ENCODE results near the gene FAM111A. TPM values are rescaled to one million over a fixed set of nuclear protein-coding genes. Genes with fewer than 3 reads are reported as not detected.

FAM111A gene
- total and polyA plus RNA-seq, 9 of the 15 experiments (the other 6 are each of a cell fraction or from before 2014, with no cell fraction given): 14.8 to 30.6 (median 20.1) TPM

DNA sequence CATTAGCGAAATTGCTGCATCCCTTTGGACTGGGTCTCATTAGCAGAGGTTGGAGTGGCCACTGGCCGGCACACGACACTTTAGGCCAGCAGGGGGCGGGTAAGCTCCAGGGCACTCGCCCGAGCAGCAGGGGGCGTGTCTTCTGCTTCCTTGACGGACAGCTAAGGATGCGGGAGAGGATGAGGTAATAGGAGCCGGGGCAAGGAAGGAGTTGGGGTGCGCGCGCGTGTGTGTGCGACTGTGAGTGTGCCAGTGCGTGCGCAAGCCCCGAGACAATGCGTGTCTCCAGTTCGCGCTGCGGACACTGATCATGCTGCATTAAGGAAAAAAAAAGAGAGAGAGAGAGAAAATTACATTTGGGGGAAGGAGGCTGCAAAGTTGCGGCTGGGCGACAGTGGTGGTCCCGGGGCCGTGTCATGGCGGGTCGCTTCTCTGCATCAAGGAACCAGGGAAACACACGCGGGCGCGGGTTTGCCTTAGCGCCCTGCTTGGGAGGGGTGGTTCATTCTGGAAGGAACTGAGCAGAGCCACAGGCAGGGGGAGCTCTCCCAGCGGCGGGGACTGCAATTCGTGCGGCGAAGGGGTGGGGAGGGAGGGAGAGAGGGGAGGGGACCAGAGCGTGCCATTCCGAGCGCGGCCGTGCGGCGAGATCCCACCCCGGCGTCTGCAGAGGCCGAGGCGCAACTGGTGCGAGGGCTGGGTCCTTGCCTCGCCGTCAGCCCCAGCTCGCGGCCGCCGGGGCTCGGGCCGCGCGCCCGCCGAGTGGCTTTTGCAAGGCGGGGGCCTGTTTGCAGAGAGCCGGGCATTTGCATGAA lies 29.1 kb downstream of the FAM111A start, which contains the start of gene DTX4:
DTX4 (plus strand) TSS at position 625 of the 815 bp plus-strand sequence. CDS start 464 bp downstream, outside the sequence.
- in situ Hi-C loops (cut with MboI): loop anchor here (10.0 kb wide), 1 partner anchor 253 kb away; the partner anchor contains the start of gene OR5A2
- H3K36me3 ChIP-seq (ENCODE audit: control insufficient read depth, insufficient read depth, low read length): no peaks in the 10 kb centered on the region
- ChIA-PET POLR2A (interaction anchor here (0.7 to 1.6 kb wide), 2 partner anchors 14 to 1139 kb away, joined by 3 read pairs; no protein-coding TSS in a partner anchor), CTCF (ENCODE audit: low intra/inter-chr PET ratio) (interaction anchor here (0.5 to 4.1 kb wide), 9 partner anchors 14 to 631 kb away, joined by 4 to 36 read pairs (median 8); no protein-coding TSS in a partner anchor)
- peak within 1 kb of the TSS; percentile 41 to 86; a peak in 3 of 4 replicates for H3K9ac ChIP-seq (ENCODE audit: insufficient read depth in 1 of 2, low read depth in 2 of 2, low read length in 2 of 2)
- no peaks in the 10 kb centered on the region for H3K9me3 ChIP-seq (replicated peaks; ENCODE audit: control insufficient read depth, insufficient read depth, low read depth, low read length)
- peak within 1 kb of the TSS; percentile 95 for H3K4me2 ChIP-seq (ENCODE audit: insufficient read depth, low read length)
- intact Hi-C loops (cut with micrococcal nuclease): loop anchor here (1.0 to 5.0 kb wide), 5 partner anchors 37 to 631 kb away; no protein-coding TSS in a partner anchor
- no TSS peak for BruUV-seq (replicated peaks)
- H3K9me1 ChIP-seq (ENCODE audit: control insufficient read depth, insufficient read depth, low read length): no peaks in the 10 kb centered on the region
- H2AFZ ChIP-seq (ENCODE audit: low read depth, low read length): peak within 1 kb of the TSS; percentile 93
- H3K4me1 ChIP-seq (replicated peaks in 1 of 2; ENCODE audit: control insufficient read depth in 2 of 2, insufficient read depth in 2 of 2, low read length in 2 of 2): peaks cover 0 to 20% of the 10 kb centered on the region in 2 experiments; a peak in 3 of 5 replicates
- H3K4me3 ChIP-seq: peak within 1 kb of the TSS; percentile 39
- H3K27me3 ChIP-seq (ENCODE audit: control insufficient read depth in 2 of 2, insufficient read depth in 2 of 2, low read length in 2 of 2): peaks cover 14 to 32% of the 10 kb centered on the region in 2 experiments
- H4K20me1 ChIP-seq (replicated peaks; ENCODE audit: control insufficient read depth, insufficient read depth, low read length): no peaks in the 10 kb centered on the region; the same call in 1 of the 2 replicates
- FAIRE-seq (peak; percentile 96), ATAC-seq (peak; percentile 98), DNase-seq (ENCODE audit: extremely low read depth in 1 of 4, low spot score in 3 of 4) (peak; percentile 87 to 95 (median 92))
- no peaks in the 10 kb centered on the region for H3K79me2 ChIP-seq (ENCODE audit: control insufficient read depth, insufficient read depth, low read length)
- under 1% methylated on average over 42 of the region's 64 CpGs for WGBS (ENCODE audit: insufficient coverage, low coverage, missing lambda C conversion rate)
- H3K27ac ChIP-seq (ENCODE audit: extremely low read depth, low read depth, low read length): peak within 1 kb of the TSS; percentile 54; the same call in 1 of the 3 replicates
- TF ChIP-seq CBFB (CRISPR knock-in tag; IDR thresholded peaks at IDR 0.05) (no peak), SP2 (IDR thresholded peaks at IDR 0.05; ENCODE audit: extremely low read depth, low read depth, low read length, poor library complexity, severe bottlenecking) (no peak), BACH1 (tag; IDR thresholded peaks at IDR 0.05) (no peak), ZNF165 (CRISPR knock-in tag; IDR thresholded peaks at IDR 0.05; ENCODE audit: borderline replicate concordance) (no peak), ESRRA (IDR thresholded peaks at IDR 0.05; ENCODE audit: borderline replicate concordance, low read depth) (no peak; the same call in 1 of the 2 replicates), ZNF699 (CRISPR knock-in tag; IDR thresholded peaks at IDR 0.05; ENCODE audit: insufficient replicate concordance) (no peak), ZNF518B (CRISPR knock-in tag; IDR thresholded peaks at IDR 0.05) (no peak), PKNOX1 (IDR thresholded peaks at IDR 0.05) (peak; percentile 98), POLR2H (tag; IDR thresholded peaks at IDR 0.05; ENCODE audit: low read depth) (no peak), ZBTB9 (CRISPR knock-in tag; IDR thresholded peaks at IDR 0.05) (no peak), ESRRB (CRISPR knock-in tag; IDR thresholded peaks at IDR 0.05; ENCODE audit: borderline replicate concordance) (no peak)
- TF ChIP-seq, protein P1, sequence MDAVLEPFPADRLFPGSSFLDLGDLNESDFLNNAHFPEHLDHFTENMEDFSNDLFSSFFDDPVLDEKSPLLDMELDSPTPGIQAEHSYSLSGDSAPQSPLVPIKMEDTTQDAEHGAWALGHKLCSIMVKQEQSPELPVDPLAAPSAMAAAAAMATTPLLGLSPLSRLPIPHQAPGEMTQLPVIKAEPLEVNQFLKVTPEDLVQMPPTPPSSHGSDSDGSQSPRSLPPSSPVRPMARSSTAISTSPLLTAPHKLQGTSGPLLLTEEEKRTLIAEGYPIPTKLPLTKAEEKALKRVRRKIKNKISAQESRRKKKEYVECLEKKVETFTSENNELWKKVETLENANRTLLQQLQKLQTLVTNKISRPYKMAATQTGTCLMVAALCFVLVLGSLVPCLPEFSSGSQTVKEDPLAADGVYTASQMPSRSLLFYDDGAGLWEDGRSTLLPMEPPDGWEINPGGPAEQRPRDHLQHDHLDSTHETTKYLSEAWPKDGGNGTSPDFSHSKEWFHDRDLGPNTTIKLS (IDR thresholded peaks at IDR 0.05; ENCODE audit: borderline replicate concordance, low read depth): no peak
